Testis (tissue), 3 donors: ENCODE data around the gene DMD. TPM values are rescaled to one million over a fixed set of nuclear protein-coding genes. Genes with fewer than 3 reads are reported as not detected.

Experiments used
- DNase-seq: peaks from one replicate; pipeline ENCODE4 v3.0.0-alpha.2; 2019
- H3K27ac ChIP-seq, 2 donors: fragments of 200-600 bp; sonication (generic); one replicate each; pipeline ENCODE4 v1.5.1; 2019
- H3K27me3 ChIP-seq: fragments of 200-600 bp; sonication (generic); one replicate; pipeline ENCODE4 v1.5.1; 2019
- H3K36me3 ChIP-seq: fragments of 200-600 bp; sonication (generic); one replicate; pipeline ENCODE4 v1.5.1; 2017; ENCODE audit warnings: low read depth; ENCODE audit errors: missing control alignments
- H3K4me1 ChIP-seq: fragments of 200-600 bp; sonication (generic); one replicate; pipeline ENCODE4 v1.5.1; 2019
- H3K4me3 ChIP-seq, 2 donors: fragments of 200-600 bp; sonication (generic); one replicate each; pipeline ENCODE4 v1.5.1; 2017 to 2019
- H3K9me3 ChIP-seq: fragments of 200-600 bp; sonication (generic); one replicate; pipeline ENCODE4 v1.5.1; 2017
- CTCF ChIP-seq, 3 experiments: fragments of 450-650 bp in 2 of 3; fragments of 200-600 bp in 1 of 3; sonication (generic) in 1 of 3; IDR thresholded peaks; one replicate each; pipeline ENCODE4 v1.5.1; 2016 to 2019; ENCODE audit warnings: antibody characterized with exemption in 3 of 3, mild to moderate bottlenecking in 2 of 3, moderate library complexity in 1 of 3
- POLR2A ChIP-seq: fragments of 450-650 bp; IDR thresholded peaks from one replicate; pipeline ENCODE4 v1.6.1; 2017; ENCODE audit warnings: antibody characterized with exemption, mild to moderate bottlenecking, moderate library complexity
- WGBS, 2 donors: methylation state at CpG; one replicate each; pipeline ENCODE4 v1.1.5; 2018; 5-methylcytosine and 5-hydroxymethylcytosine counted together
- intact Hi-C: fragments of 100-400 bp; cut with DNase I; formaldehyde crosslinking; loops from one replicate; pipeline ENCODE4 v1.15.1; 2023; ENCODE audit warnings: low total_unique reads
- polyA plus RNA-seq: library from polyadenylated mRNA; stranded (reverse); fragments of 350-450 nt; fragmentation: Illumina TruSeq; extraction: RNeasy Lipid Tissue Mini Kit (QIAGEN cat#74804); gene quantifications from one replicate; pipeline ENCODE4 v1.2.3, GENCODE V29; 2014; ENCODE audit warnings: low read depth, low replicate concordance; ENCODE audit not compliant: insufficient read depth
- total RNA-seq, 2 donors: library from RNA; depleted of rRNA; stranded (reverse); fragments of >200 nt; gene quantifications; one replicate each; pipeline ENCODE4 v1.2.3, GENCODE V29; 2016

The DMD gene
- total and polyA plus RNA-seq, 3 donors from 2014 or later: 11.3 to 34.1 (median 24.2) TPM

GRCh38 chrX:32998776-32999175, 212.6 kb downstream of the DMD start:
- intact Hi-C loops: no loop called here
- TF ChIP-seq CTCF (IDR thresholded peaks at IDR 0.05): no peak
- TF ChIP-seq POLR2A: no peak
- Histone ChIP-seq H3K27me3 (no peaks in the 10 kb centered on the region), H3K27ac (no peak overlapping the region), H3K4me1 (no peaks in the 10 kb centered on the region), H3K4me3 (no peak overlapping the region), H3K36me3 (no peaks in the 10 kb centered on the region), H3K9me3 (no peaks in the 10 kb centered on the region)
- no peak for DNase-seq
- WGBS, 2 donors: 61 to 88% methylated on average over 4 of the region's 4 CpGs

- intact Hi-C loops: no loop called here
- Histone ChIP-seq H3K36me3 (no peaks in the 10 kb centered on the region), H3K9me3 (no peaks in the 10 kb centered on the region), H3K4me1 (no peaks in the 10 kb centered on the region), H3K27me3 (no peaks in the 10 kb centered on the region), H3K4me3 (no peak overlapping the region), H3K27ac (no peak overlapping the region)
- no peak for DNase-seq
- WGBS, 2 donors: 46 to 71% methylated on average over 3 of the region's 3 CpGs
- TF ChIP-seq POLR2A (no peak), CTCF (IDR thresholded peaks at IDR 0.05) (no peak)
These were observed 215.9 kb downstream of the DMD start for GRCh38 chrX:32995427-32995826.

- Histone ChIP-seq H3K36me3 (no peaks in the 10 kb centered on the region), H3K27ac (no peak overlapping the region), H3K4me1 (no peaks in the 10 kb centered on the region), H3K4me3 (no peak overlapping the region), H3K9me3 (no peaks in the 10 kb centered on the region), H3K27me3 (no peaks in the 10 kb centered on the region)
- TF ChIP-seq POLR2A (no peak), CTCF (IDR thresholded peaks at IDR 0.05) (no peak)
- WGBS, 2 donors: 59 to 68% methylated on average over 2 to 4 of the region's 4 CpGs
- intact Hi-C loops: no loop called here
- no peak for DNase-seq
These were observed 224.2 kb downstream of the DMD start for GRCh38 chrX:32987142-32987541.

GRCh38 chrX:32985544-32985943, 225.8 kb downstream of the DMD start:
- 65 to 68% methylated on average over 4 of the region's 4 CpGs for WGBS, 2 donors
- no peaks in the 10 kb centered on the region for H3K36me3 ChIP-seq
- no peak overlapping the region for H3K4me3 ChIP-seq
- intact Hi-C loops: no loop called here
- DNase-seq: no peak
- no peak for TF ChIP-seq POLR2A
- no peak for TF ChIP-seq CTCF (IDR thresholded peaks at IDR 0.05)
- no peak overlapping the region for H3K27ac ChIP-seq
- H3K9me3 ChIP-seq: no peaks in the 10 kb centered on the region
- H3K27me3 ChIP-seq: no peaks in the 10 kb centered on the region
- H3K4me1 ChIP-seq: no peaks in the 10 kb centered on the region

- H3K36me3 ChIP-seq: no peaks in the 10 kb centered on the region
- no peaks in the 10 kb centered on the region for H3K27me3 ChIP-seq
- DNase-seq: no peak
- TF ChIP-seq CTCF (IDR thresholded peaks at IDR 0.05) (no peak), POLR2A (no peak)
- no peak overlapping the region for H3K27ac ChIP-seq
- H3K4me3 ChIP-seq: no peak overlapping the region
- WGBS, 2 donors: 79 to 80% methylated on average over 2 of the region's 2 CpGs
- no peaks in the 10 kb centered on the region for H3K9me3 ChIP-seq
- H3K4me1 ChIP-seq: no peaks in the 10 kb centered on the region
- intact Hi-C loops: no loop called here
These were observed 244.5 kb downstream of the DMD start for GRCh38 chrX:32966821-32967355.
